Measurements from ENCODE around the gene ITGB2. TPM values are rescaled to one million over a fixed set of nuclear protein-coding genes. Genes with fewer than 3 reads are reported as not detected.
A peak's percentile ranks its signal among the peaks of the same experiment; 100 is the strongest.

Gene ITGB2
- total RNA-seq, 1 donor from 2014 or later, result 0.15 TPM

- Mint-ChIP-seq H3K36me3 (ENCODE audit: low read depth) (peaks cover 8% of the 10 kb centered on the region), H3K9me3 (ENCODE audit: low read depth) (no peaks in the 10 kb centered on the region), H3K27me3 (ENCODE audit: low read depth) (no peaks in the 10 kb centered on the region), H3K4me3 (ENCODE audit: unreplicated experiment) (no peak overlapping the region), H3K4me1 (ENCODE audit: low read depth) (peaks cover 59% of the 10 kb centered on the region), H3K27ac (ENCODE audit: unreplicated experiment) (no peak overlapping the region)
- TF ChIP-seq, protein P1, sequence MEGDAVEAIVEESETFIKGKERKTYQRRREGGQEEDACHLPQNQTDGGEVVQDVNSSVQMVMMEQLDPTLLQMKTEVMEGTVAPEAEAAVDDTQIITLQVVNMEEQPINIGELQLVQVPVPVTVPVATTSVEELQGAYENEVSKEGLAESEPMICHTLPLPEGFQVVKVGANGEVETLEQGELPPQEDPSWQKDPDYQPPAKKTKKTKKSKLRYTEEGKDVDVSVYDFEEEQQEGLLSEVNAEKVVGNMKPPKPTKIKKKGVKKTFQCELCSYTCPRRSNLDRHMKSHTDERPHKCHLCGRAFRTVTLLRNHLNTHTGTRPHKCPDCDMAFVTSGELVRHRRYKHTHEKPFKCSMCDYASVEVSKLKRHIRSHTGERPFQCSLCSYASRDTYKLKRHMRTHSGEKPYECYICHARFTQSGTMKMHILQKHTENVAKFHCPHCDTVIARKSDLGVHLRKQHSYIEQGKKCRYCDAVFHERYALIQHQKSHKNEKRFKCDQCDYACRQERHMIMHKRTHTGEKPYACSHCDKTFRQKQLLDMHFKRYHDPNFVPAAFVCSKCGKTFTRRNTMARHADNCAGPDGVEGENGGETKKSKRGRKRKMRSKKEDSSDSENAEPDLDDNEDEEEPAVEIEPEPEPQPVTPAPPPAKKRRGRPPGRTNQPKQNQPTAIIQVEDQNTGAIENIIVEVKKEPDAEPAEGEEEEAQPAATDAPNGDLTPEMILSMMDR (IDR thresholded peaks at IDR 0.05), result no peak
- DNase-seq (ENCODE audit: low spot score), result no peak
These were observed 33.6 kb upstream of the ITGB2 start for GRCh38 chr21:44954281-44954771.

DNA sequence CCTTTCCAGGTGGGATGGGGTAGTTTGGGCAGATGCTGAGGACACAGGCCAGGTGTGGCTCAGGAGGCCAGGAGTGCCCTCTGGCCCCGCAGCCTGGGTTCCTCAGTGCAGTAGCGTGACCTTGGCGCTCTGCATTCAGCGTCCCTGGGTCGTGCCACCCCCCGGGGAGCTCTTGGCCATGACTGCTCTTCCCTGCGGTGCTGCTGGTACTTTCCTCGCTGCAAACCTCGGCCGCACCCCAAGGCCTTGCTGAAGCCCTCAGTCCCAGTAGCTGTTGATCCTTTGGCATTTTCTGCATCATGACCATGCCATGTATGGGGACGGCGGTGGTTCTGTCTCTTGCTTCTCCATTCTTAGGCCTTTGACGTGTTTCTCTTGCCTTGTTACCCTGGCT, 32.9 kb upstream of the ITGB2 start:
- H3K9me3 Mint-ChIP-seq (ENCODE audit: low read depth), result no peaks in the 10 kb centered on the region
- no peak overlapping the region for H3K27ac Mint-ChIP-seq (ENCODE audit: unreplicated experiment)

DNA sequence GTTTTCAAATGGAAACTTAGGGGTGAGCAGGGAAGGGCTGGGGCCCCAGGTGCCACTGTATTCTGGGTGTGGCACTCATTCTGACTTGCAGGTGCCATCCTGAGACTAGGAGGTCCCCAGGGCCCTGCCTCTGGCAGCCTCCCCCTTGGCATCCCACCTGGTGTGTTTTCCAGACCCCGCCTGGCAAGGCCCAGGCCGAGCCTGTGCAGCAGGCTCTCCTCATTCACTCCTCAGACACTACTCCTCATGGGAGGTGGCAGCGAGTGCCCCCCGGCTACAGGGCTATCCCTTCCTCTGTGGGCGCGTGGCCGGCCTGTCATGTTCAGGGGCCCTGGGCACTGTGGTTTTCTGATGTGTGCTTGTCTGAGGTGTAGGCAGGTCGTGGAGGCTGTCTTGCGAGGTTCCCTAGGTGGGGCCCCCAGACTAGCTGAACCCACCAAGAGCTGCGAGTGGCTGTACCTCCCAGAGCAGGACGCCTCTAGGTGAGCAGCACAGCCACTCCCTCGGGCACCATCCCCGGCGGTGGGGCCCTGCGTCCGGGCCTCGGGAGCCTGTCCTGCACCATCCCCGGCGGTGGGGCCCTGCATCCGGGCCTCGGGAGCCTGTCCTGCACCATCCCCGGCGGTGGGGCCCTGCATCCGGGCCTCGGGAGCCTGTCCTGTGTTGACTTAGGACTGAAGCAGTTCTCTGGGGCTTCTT, 32.4 kb upstream of the ITGB2 start:
- DNase-seq (ENCODE audit: low spot score), result no peak
- TF ChIP-seq, protein P1 (IDR thresholded peaks at IDR 0.05), result no peak
- Mint-ChIP-seq H3K27me3 (ENCODE audit: low read depth) (no peaks in the 10 kb centered on the region), H3K9me3 (ENCODE audit: low read depth) (no peaks in the 10 kb centered on the region), H3K36me3 (ENCODE audit: low read depth) (peaks cover 8% of the 10 kb centered on the region), H3K27ac (ENCODE audit: unreplicated experiment) (peak overlapping the region; percentile 32), H3K4me3 (ENCODE audit: unreplicated experiment) (no peak overlapping the region), H3K4me1 (ENCODE audit: low read depth) (peaks cover 46% of the 10 kb centered on the region)

More for the DNA sequence above, 32.9 kb upstream of the ITGB2 start:
- Mint-ChIP-seq H3K4me3 (ENCODE audit: unreplicated experiment) (no peak overlapping the region), H3K36me3 (ENCODE audit: low read depth) (peaks cover 8% of the 10 kb centered on the region), H3K4me1 (ENCODE audit: low read depth) (peaks cover 52% of the 10 kb centered on the region), H3K27me3 (ENCODE audit: low read depth) (no peaks in the 10 kb centered on the region)
- no peak for DNase-seq (ENCODE audit: low spot score)
- TF ChIP-seq, protein P1 (IDR thresholded peaks at IDR 0.05), result no peak

- Mint-ChIP-seq H3K9me3 (ENCODE audit: low read depth) (no peaks in the 10 kb centered on the region), H3K4me1 (ENCODE audit: low read depth) (peaks cover 46% of the 10 kb centered on the region), H3K27ac (ENCODE audit: unreplicated experiment) (peak overlapping the region; percentile 32), H3K4me3 (ENCODE audit: unreplicated experiment) (no peak overlapping the region), H3K36me3 (ENCODE audit: low read depth) (peaks cover 8% of the 10 kb centered on the region), H3K27me3 (ENCODE audit: low read depth) (no peaks in the 10 kb centered on the region)
- TF ChIP-seq, protein P1 (IDR thresholded peaks at IDR 0.05), result no peak
- DNase-seq (ENCODE audit: low spot score), result no peak
These were observed 31.6 kb upstream of the ITGB2 start for GRCh38 chr21:44952116-44952928.

- no peak overlapping the region for H3K27ac Mint-ChIP-seq (ENCODE audit: unreplicated experiment)
- no peaks in the 10 kb centered on the region for H3K27me3 Mint-ChIP-seq (ENCODE audit: low read depth)
- H3K9me3 Mint-ChIP-seq (ENCODE audit: low read depth), result no peaks in the 10 kb centered on the region
- peaks cover 48% of the 10 kb centered on the region for H3K4me1 Mint-ChIP-seq (ENCODE audit: low read depth)
- TF ChIP-seq, protein P1 (IDR thresholded peaks at IDR 0.05), result no peak
- H3K36me3 Mint-ChIP-seq (ENCODE audit: low read depth), result peaks cover 7% of the 10 kb centered on the region
- no peak for DNase-seq (ENCODE audit: low spot score)
- H3K4me3 Mint-ChIP-seq (ENCODE audit: unreplicated experiment), result no peak overlapping the region
These were observed 30.7 kb upstream of the ITGB2 start for GRCh38 chr21:44951186-44951915.

Data from chondrocyte (in vitro differentiated cells).